K562 (cell line): Measurements from ENCODE around the gene COMMD4. TPM values are rescaled to one million over a fixed set of nuclear protein-coding genes. Genes with fewer than 3 reads are reported as not detected.
A peak's percentile ranks its signal among the peaks of the same experiment; 100 is the strongest.

Experiments
- ATAC-seq: fragments of 200-7000 bp; cut with Tn5 transposase; 3 replicates; pipeline ENCODE4 v1.9.1; 2020; ENCODE audit warnings: moderate library complexity
- BruUV-seq: library from RNA; stranded (reverse); fragments of 400-500 nt; replicated peaks from 2 replicates; lab custom pipeline; 2021; lab: Mats Ljungman, UMichigan
- CTCF ChIA-PET: fragments of 300-600 bp; formaldehyde crosslinking; extraction: SDS; loops from one replicate; lab custom pipeline; 2021; ENCODE audit warnings: low intra/inter-chr PET ratio; lab: Yijun Ruan, JAX
- POLR2A ChIA-PET: fragments of 300-600, 350-650 bp; sonication (Branson Sonifier 250); formaldehyde crosslinking; extraction: SDS; loops from one replicate; lab custom pipeline; 2021; ENCODE audit warnings: antibody characterized with exemption, inconsistent platforms; lab: Yijun Ruan, JAX
- DNase-seq, 4 experiments: peaks; one replicate each; pipeline versions ENCODE4 v3.0.0 to v3.0.0-alpha.2; 2011 to 2018; ENCODE audit warnings: low spot score in 3 of 4, mixed read lengths in 3 of 4; ENCODE audit errors: extremely low read depth in 1 of 4
- FAIRE-seq: peaks from 2 replicates; lab custom pipeline; 2011; peaks lifted over from hg19 to GRCh38; lab: Jason Lieb, UNC
- H2AFZ ChIP-seq: 2 replicates; pipeline ENCODE4 v1.6.0; 2011; ENCODE audit warnings: low read depth, low read length, control low read depth, inconsistent platforms
- H3K27ac ChIP-seq: fragments of 200-600 bp; 3 replicates; pipeline ENCODE4 v1.8.0; 2011; ENCODE audit warnings: low read depth, mild to moderate bottlenecking, control low read depth, inconsistent platforms, low read length, moderate library complexity, mixed read lengths; ENCODE audit errors: extremely low read depth
- H3K27me3 ChIP-seq, 2 experiments: fragments of 300-600 bp in 1 of 2; 2 replicates in 1 of 2; 3 replicates in 1 of 2; pipeline versions ENCODE4 v1.6.0 to v1.8.0; 2011; ENCODE audit warnings: inconsistent platforms in 2 of 2, low read length in 2 of 2, mild to moderate bottlenecking in 1 of 2, mixed read lengths in 1 of 2, moderate library complexity in 1 of 2; ENCODE audit not compliant: control insufficient read depth in 2 of 2, insufficient read depth in 2 of 2
- H3K36me3 ChIP-seq: fragments of 300-600 bp; 3 replicates; pipeline ENCODE4 v1.8.0; 2011; ENCODE audit warnings: mild to moderate bottlenecking, low read length, inconsistent platforms; ENCODE audit not compliant: control insufficient read depth, insufficient read depth
- H3K4me1 ChIP-seq, 2 experiments: fragments of 200-600 bp in 1 of 2; replicated peaks in 1 of 2; 2 replicates in 1 of 2; 3 replicates in 1 of 2; pipeline versions ENCODE4 v1.5.1 to v1.8.0; 2011; ENCODE audit warnings: inconsistent platforms in 2 of 2, low read length in 2 of 2, mild to moderate bottlenecking in 1 of 2, mixed read lengths in 1 of 2, moderate library complexity in 1 of 2; ENCODE audit not compliant: control insufficient read depth in 2 of 2, insufficient read depth in 2 of 2
- H3K4me2 ChIP-seq: 2 replicates; pipeline ENCODE4 v1.6.1; 2011; ENCODE audit warnings: low read length, control low read depth, inconsistent platforms, mixed read lengths; ENCODE audit not compliant: insufficient read depth
- H3K4me3 ChIP-seq: fragments of 200-600 bp; sonication (generic), shearing (Covaris generic); 2 replicates; pipeline ENCODE4 v1.5.1; 2016; ENCODE audit warnings: control low read depth, inconsistent platforms
- H3K79me2 ChIP-seq: fragments of 200-600 bp; 3 replicates; pipeline ENCODE4 v1.8.0; 2011; ENCODE audit warnings: low read length, inconsistent platforms; ENCODE audit not compliant: control insufficient read depth, insufficient read depth
- H3K9ac ChIP-seq, 2 experiments: 2 replicates each; pipeline versions ENCODE4 v1.6.0 to v1.6.1; 2011; ENCODE audit warnings: low read depth in 2 of 2, low read length in 2 of 2, control low read depth in 1 of 2, inconsistent platforms in 1 of 2, mild to moderate bottlenecking in 1 of 2, mixed read lengths in 1 of 2; ENCODE audit not compliant: insufficient read depth in 1 of 2
- H3K9me1 ChIP-seq: one replicate; pipeline ENCODE4 v1.6.0; 2011; ENCODE audit warnings: inconsistent platforms, mild to moderate bottlenecking, low read length, moderate library complexity; ENCODE audit not compliant: control insufficient read depth, insufficient read depth
- H3K9me3 ChIP-seq: replicated peaks from 2 replicates; pipeline ENCODE4 v1.5.1; 2011; ENCODE audit warnings: low read depth, low read length, inconsistent platforms; ENCODE audit not compliant: control insufficient read depth, insufficient read depth
- H4K20me1 ChIP-seq: replicated peaks from 2 replicates; pipeline ENCODE4 v1.6.1; 2011; ENCODE audit warnings: low read length, inconsistent platforms, mixed read lengths; ENCODE audit not compliant: control insufficient read depth, insufficient read depth
- CREBBP ChIP-seq: IDR thresholded peaks from one replicate; pipeline ENCODE4 v1.6.1; 2012; ENCODE audit warnings: low read depth, mild to moderate bottlenecking, control low read depth, inconsistent platforms, low read length
- HDAC8 ChIP-seq: fragments of 450-650 bp; IDR thresholded peaks from 2 replicates; pipeline ENCODE4 v1.6.1; 2016; ENCODE audit warnings: mild to moderate bottlenecking, missing genetic modification characterization, moderate library complexity, missing compliant biosample characterization
- HSF4 ChIP-seq: fragments of 250-450 bp; sonication (Bioruptor Pico); IDR thresholded peaks from 2 replicates; pipeline ENCODE4 v2.1.2; 2022; ENCODE audit warnings: mild to moderate bottlenecking, moderate library complexity, borderline replicate concordance
- ILF3 ChIP-seq: fragments of 450-650 bp; IDR thresholded peaks from 2 replicates; pipeline ENCODE4 v1.6.1; 2018; ENCODE audit warnings: antibody characterized with exemption, mild to moderate bottlenecking, moderate library complexity, borderline replicate concordance
- POLR2G ChIP-seq: fragments of 200-400 bp; formaldehyde crosslinking; IDR thresholded peaks from 2 replicates; pipeline ENCODE4 v1.6.1; 2017; ENCODE audit warnings: low read depth, mild to moderate bottlenecking, antibody characterized with exemption, low read length, moderate library complexity
- SOX6 ChIP-seq: fragments of 450-650 bp; IDR thresholded peaks from 2 replicates; pipeline ENCODE4 v1.6.1; 2014; ENCODE audit warnings: mild to moderate bottlenecking
- TEAD2 ChIP-seq: fragments of 450-650 bp; IDR thresholded peaks from 2 replicates; pipeline ENCODE4 v1.6.1; 2016; ENCODE audit warnings: missing genetic modification characterization, control low read depth, missing compliant biosample characterization
- ZNF24 ChIP-seq: fragments of 450-650 bp; IDR thresholded peaks from 2 replicates; pipeline ENCODE4 v1.6.1; 2016
- ZNF354B ChIP-seq: fragments of 250-450 bp; sonication (Bioruptor Pico); IDR thresholded peaks from 2 replicates; pipeline ENCODE4 v1.4.0; 2020
- ZNF75A ChIP-seq: fragments of 450-650 bp; formaldehyde crosslinking; IDR thresholded peaks from 2 replicates; pipeline ENCODE4 v1.4.0; 2020; ENCODE audit warnings: mild to moderate bottlenecking
- ZNF79 ChIP-seq: fragments of 250-450 bp; sonication (Bioruptor Pico); IDR thresholded peaks from 2 replicates; pipeline ENCODE4 v1.4.0; 2020; ENCODE audit warnings: low read depth, mild to moderate bottlenecking, moderate library complexity
- WGBS: fragments of 100-300 bp; shearing (Covaris generic); methylation state at CpG from one replicate; pipeline ENCODE4 v1.1.6; 2016; ENCODE audit warnings: low coverage, mixed read lengths; ENCODE audit not compliant: insufficient coverage; ENCODE audit errors: missing lambda C conversion rate; 5-methylcytosine and 5-hydroxymethylcytosine counted together
- in situ Hi-C: fragments of 300-500 bp; cut with MboI; formaldehyde crosslinking; loops from 4 replicates; pipeline ENCODE4 v1.15.0; 2018; ENCODE audit warnings: inconsistent platforms, mixed read lengths
- intact Hi-C: fragments of 100-400 bp; cut with micrococcal nuclease; formaldehyde crosslinking; loops from 2 replicates; pipeline ENCODE4 v1.14.2; 2022
- polyA plus RNA-seq, 8 experiments: library from polyadenylated mRNA; depleted of rRNA in 4 of 8; stranded (reverse) in 5 of 8; unstranded in 3 of 8; fragments of >200 nt; fragmentation: Nextera tagmentation in 2 of 8; fragmentation: Illumina TruSeq in 1 of 8; extraction: Ambion mirVana in 2 of 8; extraction: Trizol in 1 of 8; gene quantifications; 2 replicates each; pipeline versions ENCODE4 v1.2.1 to v1.2.3, GENCODE V29; 2011 to 2014; ENCODE audit warnings: inconsistent platforms in 1 of 8, missing spikeins in 1 of 8
- total RNA-seq, 7 experiments: library from RNA; depleted of rRNA in 6 of 7; stranded (reverse); fragments of >200 nt in 6 of 7; fragmentation: Illumina TruSeq in 2 of 7; extraction: Trizol in 2 of 7; gene quantifications; 2 replicates each; pipeline versions ENCODE4 v1.2.1 to v1.2.3, GENCODE V29; 2011 to 2021; ENCODE audit warnings: low replicate concordance in 1 of 7
- TF ChIP-seq, protein P1 (sequence below): fragments of 450-650 bp; IDR thresholded peaks from 2 replicates; pipeline ENCODE4 v1.6.1; 2016; ENCODE audit warnings: low read depth
- TF ChIP-seq, protein P2 (sequence below): fragments of 450-650 bp; IDR thresholded peaks from 2 replicates; pipeline ENCODE4 v1.6.1; 2016; ENCODE audit warnings: low read depth, mild to moderate bottlenecking, moderate library complexity
- TF ChIP-seq, protein P3 (sequence below): fragments of 250-450 bp; sonication (Bioruptor Pico); IDR thresholded peaks from 2 replicates; pipeline ENCODE4 v1.5.0; 2021

Gene COMMD4
- total and polyA plus RNA-seq, 9 of the 15 experiments (the other 6 are each of a cell fraction or from before 2014, with no cell fraction given): 20.4 to 140 (median 63.9) TPM

DNA sequence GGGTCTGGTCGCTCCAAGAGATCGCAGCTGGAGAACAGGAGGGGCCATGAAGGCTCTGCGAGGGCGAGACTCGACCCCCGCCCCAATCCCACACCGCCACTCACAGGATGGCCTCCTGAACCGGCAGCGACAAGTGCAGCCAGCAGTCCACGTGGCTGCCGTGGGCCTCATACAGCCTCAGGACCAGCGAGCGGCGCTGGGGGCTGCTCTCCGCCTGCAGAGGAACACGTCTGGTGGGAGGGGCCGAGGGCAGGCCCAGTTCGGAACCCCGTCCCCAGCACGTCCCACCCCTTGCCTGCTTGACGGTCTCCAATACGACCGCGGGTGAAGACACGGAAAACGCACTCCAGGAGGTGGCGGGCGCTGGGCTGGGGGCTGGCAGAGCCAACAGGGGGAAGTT, 20.1 kb downstream of the COMMD4 start:
- Histone ChIP-seq H3K27ac (no peak overlapping the region), H2AFZ (no peak overlapping the region), H3K79me2 (no peaks in the 10 kb centered on the region), H3K9me3 (no peaks in the 10 kb centered on the region), H3K4me2 (no peak overlapping the region), H3K9ac (peak overlapping the region in 1 of 2 experiments; percentile 45; a peak in 1 of 4 replicates), H3K4me1 (peaks cover 0 to 6% of the 10 kb centered on the region in 2 experiments; a peak in 2 of 5 replicates), H3K4me3 (no peak overlapping the region), H3K36me3 (peaks cover 48% of the 10 kb centered on the region; the same call in 2 of the 3 replicates), H3K9me1 (peaks cover 3% of the 10 kb centered on the region), H3K27me3 (no peaks in the 10 kb centered on the region; a peak in 1 of 5 replicates), H4K20me1 (no peaks in the 10 kb centered on the region)
- in situ Hi-C loops (no loop called here), intact Hi-C loops (no loop called here)
- ChIA-PET POLR2A (no interaction called here), CTCF (interaction anchor here (0.6 kb wide), 1 partner anchor 422 kb away, joined by 4 read pairs; no protein-coding TSS in a partner anchor)
- BruUV-seq: no TSS peak
- WGBS: 92% methylated on average over 18 of the region's 28 CpGs
- DNase-seq (no peak), FAIRE-seq (no peak), ATAC-seq (no peak)
- TF ChIP-seq CREBBP (no peak), ILF3 (no peak), ZNF79 (CRISPR knock-in tag) (no peak), ZNF354B (CRISPR knock-in tag) (no peak), POLR2G (peak; percentile 34; the same call in 1 of the 2 replicates), HDAC8 (tag) (no peak), SOX6 (no peak), ZNF75A (CRISPR knock-in tag) (no peak), TEAD2 (no peak), ZNF24 (no peak), HSF4 (CRISPR knock-in tag) (no peak)
- TF ChIP-seq, protein P1, sequence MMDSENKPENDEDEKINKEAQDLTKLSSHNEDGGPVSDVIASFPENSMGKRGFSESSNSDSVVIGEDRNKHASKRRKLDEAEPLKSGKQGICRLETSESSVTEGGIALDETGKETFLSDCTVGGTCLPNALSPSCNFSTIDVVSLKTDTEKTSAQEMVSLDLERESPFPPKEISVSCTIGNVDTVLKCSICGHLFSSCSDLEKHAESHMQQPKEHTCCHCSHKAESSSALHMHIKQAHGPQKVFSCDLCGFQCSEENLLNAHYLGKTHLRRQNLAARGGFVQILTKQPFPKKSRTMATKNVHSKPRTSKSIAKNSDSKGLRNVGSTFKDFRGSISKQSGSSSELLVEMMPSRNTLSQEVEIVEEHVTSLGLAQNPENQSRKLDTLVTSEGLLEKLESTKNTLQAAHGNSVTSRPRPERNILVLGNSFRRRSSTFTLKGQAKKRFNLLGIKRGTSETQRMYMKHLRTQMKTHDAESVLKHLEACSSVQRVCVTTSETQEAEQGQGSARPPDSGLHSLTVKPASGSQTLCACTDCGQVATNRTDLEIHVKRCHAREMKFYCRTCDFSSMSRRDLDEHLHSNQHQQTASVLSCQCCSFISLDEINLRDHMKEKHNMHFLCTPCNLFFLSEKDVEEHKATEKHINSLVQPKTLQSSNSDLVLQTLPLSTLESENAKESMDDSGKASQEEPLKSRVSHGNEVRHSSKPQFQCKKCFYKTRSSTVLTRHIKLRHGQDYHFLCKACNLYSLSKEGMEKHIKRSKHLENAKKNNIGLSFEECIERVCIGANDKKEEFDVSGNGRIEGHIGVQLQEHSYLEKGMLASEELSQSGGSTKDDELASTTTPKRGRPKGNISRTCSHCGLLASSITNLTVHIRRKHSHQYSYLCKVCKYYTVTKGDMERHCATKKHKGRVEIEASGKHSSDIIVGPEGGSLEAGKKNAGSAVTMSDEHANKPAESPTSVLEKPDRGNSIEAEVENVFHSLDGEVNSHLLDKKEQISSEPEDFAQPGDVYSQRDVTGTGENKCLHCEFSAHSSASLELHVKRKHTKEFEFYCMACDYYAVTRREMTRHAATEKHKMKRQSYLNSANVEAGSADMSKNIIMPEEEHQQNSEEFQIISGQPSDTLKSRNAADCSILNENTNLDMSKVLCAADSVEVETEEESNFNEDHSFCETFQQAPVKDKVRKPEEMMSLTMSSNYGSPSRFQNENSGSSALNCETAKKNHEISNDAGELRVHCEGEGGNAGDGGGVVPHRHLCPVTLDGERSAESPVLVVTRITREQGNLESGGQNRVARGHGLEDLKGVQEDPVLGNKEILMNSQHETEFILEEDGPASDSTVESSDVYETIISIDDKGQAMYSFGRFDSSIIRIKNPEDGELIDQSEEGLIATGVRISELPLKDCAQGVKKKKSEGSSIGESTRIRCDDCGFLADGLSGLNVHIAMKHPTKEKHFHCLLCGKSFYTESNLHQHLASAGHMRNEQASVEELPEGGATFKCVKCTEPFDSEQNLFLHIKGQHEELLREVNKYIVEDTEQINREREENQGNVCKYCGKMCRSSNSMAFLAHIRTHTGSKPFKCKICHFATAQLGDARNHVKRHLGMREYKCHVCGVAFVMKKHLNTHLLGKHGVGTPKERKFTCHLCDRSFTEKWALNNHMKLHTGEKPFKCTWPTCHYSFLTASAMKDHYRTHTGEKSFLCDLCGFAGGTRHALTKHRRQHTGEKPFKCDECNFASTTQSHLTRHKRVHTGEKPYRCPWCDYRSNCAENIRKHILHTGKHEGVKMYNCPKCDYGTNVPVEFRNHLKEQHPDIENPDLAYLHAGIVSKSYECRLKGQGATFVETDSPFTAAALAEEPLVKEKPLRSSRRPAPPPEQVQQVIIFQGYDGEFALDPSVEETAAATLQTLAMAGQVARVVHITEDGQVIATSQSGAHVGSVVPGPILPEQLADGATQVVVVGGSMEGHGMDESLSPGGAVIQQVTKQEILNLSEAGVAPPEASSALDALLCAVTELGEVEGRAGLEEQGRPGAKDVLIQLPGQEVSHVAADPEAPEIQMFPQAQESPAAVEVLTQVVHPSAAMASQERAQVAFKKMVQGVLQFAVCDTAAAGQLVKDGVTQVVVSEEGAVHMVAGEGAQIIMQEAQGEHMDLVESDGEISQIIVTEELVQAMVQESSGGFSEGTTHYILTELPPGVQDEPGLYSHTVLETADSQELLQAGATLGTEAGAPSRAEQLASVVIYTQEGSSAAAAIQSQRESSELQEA: no peak
- TF ChIP-seq, protein P2, sequence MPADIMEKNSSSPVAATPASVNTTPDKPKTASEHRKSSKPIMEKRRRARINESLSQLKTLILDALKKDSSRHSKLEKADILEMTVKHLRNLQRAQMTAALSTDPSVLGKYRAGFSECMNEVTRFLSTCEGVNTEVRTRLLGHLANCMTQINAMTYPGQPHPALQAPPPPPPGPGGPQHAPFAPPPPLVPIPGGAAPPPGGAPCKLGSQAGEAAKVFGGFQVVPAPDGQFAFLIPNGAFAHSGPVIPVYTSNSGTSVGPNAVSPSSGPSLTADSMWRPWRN: no peak
- TF ChIP-seq, protein P3, sequence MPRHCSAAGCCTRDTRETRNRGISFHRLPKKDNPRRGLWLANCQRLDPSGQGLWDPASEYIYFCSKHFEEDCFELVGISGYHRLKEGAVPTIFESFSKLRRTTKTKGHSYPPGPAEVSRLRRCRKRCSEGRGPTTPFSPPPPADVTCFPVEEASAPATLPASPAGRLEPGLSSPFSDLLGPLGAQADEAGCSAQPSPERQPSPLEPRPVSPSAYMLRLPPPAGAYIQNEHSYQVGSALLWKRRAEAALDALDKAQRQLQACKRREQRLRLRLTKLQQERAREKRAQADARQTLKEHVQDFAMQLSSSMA: no peak
